Upper lobe of right lung (tissue), 1 donor: ENCODE results near the gene ZNF532. TPM values are rescaled to one million over a fixed set of nuclear protein-coding genes. Genes with fewer than 3 reads are reported as not detected.

Source experiments
- ATAC-seq: fragments of 200-7000 bp; cut with Tn5 transposase; one replicate; pipeline ENCODE4 v1.9.1; 2020; ENCODE audit warnings: mild to moderate bottlenecking, moderate library complexity
- DNase-seq: peaks from one replicate; pipeline ENCODE4 v3.0.0-alpha.2; 2020
- H3K27ac ChIP-seq: fragments of 200-600 bp; one replicate; pipeline ENCODE4 v1.8.0; 2022
- H3K27me3 ChIP-seq: fragments of 200-600 bp; one replicate; pipeline ENCODE4 v1.8.0; 2022; ENCODE audit warnings: mild to moderate bottlenecking
- H3K36me3 ChIP-seq: fragments of 200-600 bp; one replicate; pipeline ENCODE4 v1.8.0; 2022
- H3K4me1 ChIP-seq: fragments of 200-600 bp; one replicate; pipeline ENCODE4 v1.8.0; 2022
- H3K4me3 ChIP-seq: fragments of 200-600 bp; one replicate; pipeline ENCODE4 v1.8.0; 2022; ENCODE audit warnings: mild to moderate bottlenecking
- H3K9me3 ChIP-seq: fragments of 200-600 bp; one replicate; pipeline ENCODE4 v1.8.0; 2022
- CTCF ChIP-seq: fragments of 200-600 bp; IDR thresholded peaks from one replicate; pipeline ENCODE4 v1.8.0; 2022; ENCODE audit warnings: antibody characterized with exemption
- intact Hi-C: fragments of 100-400 bp; cut with DNase I; formaldehyde crosslinking; loops from one replicate; pipeline ENCODE4 v1.11.0; 2022
- total RNA-seq: library from RNA; stranded (reverse); fragmentation: NEBNext Ultra II Directional; extraction: Animal tissue kit (Norgen Biotek cat#: 25700); gene quantifications from one replicate; pipeline ENCODE4 v1.2.1, GENCODE V29; 2021
- donor health status: DM: no; HTN: yes; CAD: no; lungs with severe emphysema.

ZNF532 gene
- total RNA-seq, 1 donor from 2014 or later, result 56.6 TPM

- Histone ChIP-seq H3K36me3 (no peaks in the 10 kb centered on the region), H3K4me1 (peaks cover 18% of the 10 kb centered on the region), H3K9me3 (no peaks in the 10 kb centered on the region), H3K27ac (peak overlapping the region; percentile 74), H3K27me3 (no peaks in the 10 kb centered on the region), H3K4me3 (no peak overlapping the region)
- intact Hi-C loops, result no loop called here
- DNase-seq, result no peak
- peak; percentile 61 for ATAC-seq
- no peak for TF ChIP-seq CTCF
Observed at GRCh38 chr18:58997811-58998337, 133.2 kb downstream of the ZNF532 start.

GRCh38 chr18:58998401-58999203 is 133.9 kb downstream of the ZNF532 start:
- H3K27me3 ChIP-seq, result no peaks in the 10 kb centered on the region
- no peaks in the 10 kb centered on the region for H3K36me3 ChIP-seq
- DNase-seq, result no peak
- no peak overlapping the region for H3K4me3 ChIP-seq
- peak; percentile 47 for ATAC-seq
- no peak for TF ChIP-seq CTCF
- H3K9me3 ChIP-seq, result no peaks in the 10 kb centered on the region
- intact Hi-C loops, result no loop called here
- peaks cover 17% of the 10 kb centered on the region for H3K4me1 ChIP-seq
- H3K27ac ChIP-seq, result peak overlapping the region; percentile 53

- Histone ChIP-seq H3K36me3 (no peaks in the 10 kb centered on the region), H3K27ac (no peak overlapping the region), H3K9me3 (no peaks in the 10 kb centered on the region), H3K27me3 (no peaks in the 10 kb centered on the region), H3K4me1 (peaks cover 6% of the 10 kb centered on the region), H3K4me3 (no peak overlapping the region)
- ATAC-seq, result no peak
- TF ChIP-seq CTCF, result no peak
- intact Hi-C loops, result no loop called here
- no peak for DNase-seq
Observed at GRCh38 chr18:59001166-59001565, 136.5 kb downstream of the ZNF532 start.

GRCh38 chr18:59001721-59002120 is 137.0 kb downstream of the ZNF532 start:
- peaks cover 3% of the 10 kb centered on the region for H3K4me1 ChIP-seq
- no peaks in the 10 kb centered on the region for H3K27me3 ChIP-seq
- no peak overlapping the region for H3K27ac ChIP-seq
- DNase-seq (no peak), ATAC-seq (no peak)
- H3K36me3 ChIP-seq, result no peaks in the 10 kb centered on the region
- TF ChIP-seq CTCF, result no peak
- H3K9me3 ChIP-seq, result no peaks in the 10 kb centered on the region
- no peak overlapping the region for H3K4me3 ChIP-seq
- intact Hi-C loops, result no loop called here

- Histone ChIP-seq H3K27ac (no peak overlapping the region), H3K4me1 (no peaks in the 10 kb centered on the region), H3K4me3 (no peak overlapping the region), H3K9me3 (no peaks in the 10 kb centered on the region), H3K27me3 (no peaks in the 10 kb centered on the region), H3K36me3 (no peaks in the 10 kb centered on the region)
- intact Hi-C loops, result no loop called here
- DNase-seq (no peak), ATAC-seq (no peak)
- TF ChIP-seq CTCF, result no peak
Observed at GRCh38 chr18:59002974-59003594, 138.4 kb downstream of the ZNF532 start.
